HepG2 (cell line): ENCODE results near the gene DENND5B. TPM values are rescaled to one million over a fixed set of nuclear protein-coding genes. Genes with fewer than 3 reads are reported as not detected.

Experiments
- ATAC-seq: fragments of 200-7000 bp; cut with Tn5 transposase; 3 replicates; pipeline ENCODE4 v1.9.1; 2020; ENCODE audit warnings: mild to moderate bottlenecking, moderate library complexity
- BruUV-seq: library from RNA; stranded (reverse); fragments of 400-500 nt; replicated peaks from 2 replicates; lab custom pipeline; 2021; lab: Mats Ljungman, UMichigan
- CTCF ChIA-PET: fragments of 300-600 bp; formaldehyde crosslinking; extraction: SDS; loops from one replicate; lab custom pipeline; 2021; ENCODE audit warnings: low total read pairs, inconsistent platforms, low intra/inter-chr PET ratio; lab: Yijun Ruan, JAX
- POLR2A ChIA-PET: fragments of 350-600 bp; sonication (Branson Sonifier 250); formaldehyde crosslinking; loops from one replicate; lab custom pipeline; 2020; ENCODE audit warnings: antibody characterized with exemption, inconsistent platforms; lab: Yijun Ruan, JAX
- DNase-seq: peaks from one replicate; pipeline ENCODE4 v3.0.0-alpha.2; 2015; ENCODE audit warnings: low spot score
- FAIRE-seq: peaks from 3 replicates; lab custom pipeline; 2011; peaks lifted over from hg19 to GRCh38; lab: Jason Lieb, UNC
- H2AFZ ChIP-seq: one replicate; pipeline ENCODE4 v1.6.1; 2011; ENCODE audit warnings: low read length, inconsistent platforms
- H3K27ac ChIP-seq: fragments of 300-600 bp; 3 replicates; pipeline ENCODE4 v1.8.0; 2011; ENCODE audit warnings: mixed run types, mild to moderate bottlenecking, mixed read lengths, low read length, inconsistent platforms; ENCODE audit not compliant: insufficient read depth; ENCODE audit errors: extremely low read length
- H3K27me3 ChIP-seq, 2 experiments: fragments of 200-600 bp in 1 of 2; 2 replicates in 1 of 2; 3 replicates in 1 of 2; pipeline versions ENCODE4 v1.6.0 to v1.8.0; 2011; ENCODE audit warnings: low read length in 2 of 2, mild to moderate bottlenecking in 2 of 2, moderate library complexity in 2 of 2, inconsistent platforms in 1 of 2; ENCODE audit not compliant: insufficient read depth in 2 of 2, control insufficient read depth in 1 of 2
- H3K36me3 ChIP-seq, 2 experiments: fragments of 200-600 bp in 1 of 2; replicated peaks in 1 of 2; 2 replicates in 1 of 2; 3 replicates in 1 of 2; pipeline versions ENCODE4 v1.5.1 to v1.8.0; 2011; ENCODE audit warnings: low read length in 2 of 2, inconsistent platforms in 1 of 2; ENCODE audit not compliant: insufficient read depth in 2 of 2, control insufficient read depth in 1 of 2
- H3K4me1 ChIP-seq: 2 replicates; pipeline ENCODE4 v1.5.1; 2012; ENCODE audit warnings: low read length, inconsistent platforms; ENCODE audit not compliant: insufficient read depth
- H3K4me2 ChIP-seq: 2 replicates; pipeline ENCODE4 v1.6.0; 2011; ENCODE audit warnings: low read depth, low read length, inconsistent platforms
- H3K4me3 ChIP-seq, 3 experiments: fragments of 200-600 bp in 1 of 3; sonication (generic), shearing (Covaris generic) in 1 of 3; replicated peaks in 1 of 3; 2 replicates each; pipeline ENCODE4 v1.5.1; 2011 to 2016; ENCODE audit warnings: low read length in 3 of 3, inconsistent platforms in 2 of 3, low read depth in 2 of 3, mild to moderate bottlenecking in 2 of 3, control low read depth in 1 of 3, mixed read lengths in 1 of 3; ENCODE audit not compliant: insufficient read depth in 1 of 3
- H3K79me2 ChIP-seq: one replicate; pipeline ENCODE4 v1.6.1; 2011; ENCODE audit warnings: low read length, inconsistent platforms; ENCODE audit not compliant: insufficient read depth
- H3K9ac ChIP-seq: 2 replicates; pipeline ENCODE4 v1.6.0; 2011; ENCODE audit warnings: mild to moderate bottlenecking, low read depth, low read length, inconsistent platforms; ENCODE audit not compliant: insufficient read depth
- H3K9me3 ChIP-seq: 2 replicates; pipeline ENCODE4 v1.5.1; 2012; ENCODE audit warnings: mild to moderate bottlenecking, low read length
- H4K20me1 ChIP-seq: 2 replicates; pipeline ENCODE4 v1.6.0; 2011; ENCODE audit warnings: inconsistent platforms, mild to moderate bottlenecking, low read length, moderate library complexity; ENCODE audit not compliant: insufficient read depth
- BCL6 ChIP-seq: IDR thresholded peaks from 2 replicates; pipeline ENCODE4 v1.6.1; 2016; ENCODE audit warnings: missing genetic modification reagents, missing compliant biosample characterization
- RARG ChIP-seq: sonication (generic); formaldehyde crosslinking; IDR thresholded peaks from 2 replicates; pipeline ENCODE4 v1.4.0; 2020; ENCODE audit warnings: low read depth, mild to moderate bottlenecking, missing genetic modification reagents
- SAP130 ChIP-seq: IDR thresholded peaks from 2 replicates; pipeline ENCODE4 v1.6.1; 2016; ENCODE audit warnings: low read depth
- ZNF121 ChIP-seq: sonication (generic); formaldehyde crosslinking; IDR thresholded peaks from 2 replicates; pipeline ENCODE4 v1.5.0; 2020; ENCODE audit warnings: mild to moderate bottlenecking, missing genetic modification reagents
- ZNF331 ChIP-seq: sonication (generic); formaldehyde crosslinking; IDR thresholded peaks from 2 replicates; pipeline ENCODE4 v1.4.0; 2020; ENCODE audit warnings: missing genetic modification reagents
- WGBS: methylation state at CpG from one replicate; pipeline ENCODE4 v1.1.6; 2017; ENCODE audit warnings: low lambda C conversion rate; 5-methylcytosine and 5-hydroxymethylcytosine counted together
- in situ Hi-C: cut with HindIII; loops from 2 replicates; pipeline ENCODE4 v1.10.0; 2017; ENCODE audit warnings: low pct_unique_long_range_greater_than_20kb; ENCODE audit not compliant: extremely low pct_ligation_motif_present
- intact Hi-C: fragments of 100-400 bp; cut with micrococcal nuclease; formaldehyde crosslinking; loops from one replicate; pipeline ENCODE4 v1.10.0; 2022; ENCODE audit not compliant: unreplicated experiment
- polyA plus RNA-seq, 8 experiments: library from polyadenylated mRNA; depleted of rRNA in 3 of 8; stranded (reverse) in 7 of 8; unstranded in 1 of 8; fragments of >200 nt; fragmentation: Illumina TruSeq in 4 of 8; extraction: Trizol in 4 of 8; gene quantifications; 2 replicates each; pipeline versions ENCODE4 v1.2.1 to v1.2.3, GENCODE V29; 2011 to 2016; ENCODE audit warnings: low read depth in 4 of 8, missing spikeins in 1 of 8, mixed read lengths in 1 of 8; ENCODE audit not compliant: insufficient read depth in 1 of 8
- total RNA-seq, 5 experiments: library from RNA; depleted of rRNA; stranded (reverse); fragments of >200 nt; fragmentation: Illumina TruSeq; extraction: Trizol; gene quantifications; 2 replicates each; pipeline ENCODE4 v1.2.3, GENCODE V29; 2016; ENCODE audit warnings: low read depth in 1 of 5
- TF ChIP-seq, protein P1 (sequence below): sonication (generic); formaldehyde crosslinking; IDR thresholded peaks from 2 replicates; pipeline ENCODE4 v1.8.0; 2022; ENCODE audit warnings: mild to moderate bottlenecking, missing genetic modification reagents; ENCODE audit not compliant: insufficient replicate concordance
- TF ChIP-seq, protein P2 (sequence below): sonication (generic); formaldehyde crosslinking; conservative IDR thresholded peaks from 2 replicates; pipeline ENCODE4 v1.4.0; 2020; ENCODE audit warnings: missing genetic modification reagents

Gene DENND5B
- total and polyA plus RNA-seq, 2 of the 13 experiments (the other 11 are each of a cell fraction or from before 2014, with no cell fraction given), result 14.7 to 18.7 TPM

DNA sequence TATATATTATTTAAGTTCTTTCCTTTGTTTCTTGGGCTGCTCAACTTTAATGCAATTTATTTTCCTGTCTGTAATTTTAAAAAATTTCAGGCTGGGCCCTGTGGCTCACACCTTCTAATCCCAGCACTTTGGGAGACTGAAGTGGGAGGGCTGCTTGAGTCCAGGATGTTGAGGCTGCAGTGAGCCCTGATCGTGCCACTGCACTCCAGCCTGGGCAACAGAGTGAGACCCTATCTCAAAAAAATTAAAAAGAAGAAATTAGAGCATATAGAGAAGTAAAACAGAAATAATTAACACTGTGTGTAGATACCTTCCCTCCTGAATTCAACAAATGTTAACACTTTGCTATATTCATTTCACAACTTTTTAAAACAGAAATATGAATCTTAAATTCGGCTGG lies 74.2 kb downstream of the DENND5B start:
- WGBS, result 94% methylated on average over 2 of the region's 2 CpGs
- TF ChIP-seq SAP130, result no peak
- TF ChIP-seq, protein P1, sequence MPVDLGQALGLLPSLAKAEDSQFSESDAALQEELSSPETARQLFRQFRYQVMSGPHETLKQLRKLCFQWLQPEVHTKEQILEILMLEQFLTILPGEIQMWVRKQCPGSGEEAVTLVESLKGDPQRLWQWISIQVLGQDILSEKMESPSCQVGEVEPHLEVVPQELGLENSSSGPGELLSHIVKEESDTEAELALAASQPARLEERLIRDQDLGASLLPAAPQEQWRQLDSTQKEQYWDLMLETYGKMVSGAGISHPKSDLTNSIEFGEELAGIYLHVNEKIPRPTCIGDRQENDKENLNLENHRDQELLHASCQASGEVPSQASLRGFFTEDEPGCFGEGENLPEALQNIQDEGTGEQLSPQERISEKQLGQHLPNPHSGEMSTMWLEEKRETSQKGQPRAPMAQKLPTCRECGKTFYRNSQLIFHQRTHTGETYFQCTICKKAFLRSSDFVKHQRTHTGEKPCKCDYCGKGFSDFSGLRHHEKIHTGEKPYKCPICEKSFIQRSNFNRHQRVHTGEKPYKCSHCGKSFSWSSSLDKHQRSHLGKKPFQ, result no peak
- POLR2A ChIA-PET, result no interaction called here
- Histone ChIP-seq H2AFZ (no peak overlapping the region), H3K4me3 (no peak overlapping the region), H3K27ac (no peak overlapping the region), H3K9ac (no peak overlapping the region), H4K20me1 (peaks cover 3% of the 10 kb centered on the region; the same call in 1 of the 2 replicates), H3K4me2 (no peak overlapping the region), H3K79me2 (peaks cover 40% of the 10 kb centered on the region), H3K27me3 (no peaks in the 10 kb centered on the region), H3K36me3 (no peaks in the 10 kb centered on the region), H3K4me1 (peaks cover 26% of the 10 kb centered on the region), H3K9me3 (no peaks in the 10 kb centered on the region)
- in situ Hi-C loops (loop anchor here (25.0 kb wide), 1 partner anchor 104 kb away; no protein-coding TSS in a partner anchor), intact Hi-C loops (loop anchor here (5.0 kb wide), 1 partner anchor 56 kb away; no protein-coding TSS in a partner anchor)
- BruUV-seq, result no TSS peak
- FAIRE-seq (no peak), ATAC-seq (no peak), DNase-seq (no peak)
- CTCF ChIA-PET, result no interaction called here

GRCh38 chr12:31514912-31515311 lies 76.0 kb downstream of the DENND5B start:
- H3K4me3 ChIP-seq, result no peak overlapping the region
- WGBS, result 94% methylated on average over 4 of the region's 4 CpGs
- H3K4me1 ChIP-seq, result peaks cover 26% of the 10 kb centered on the region
- FAIRE-seq (no peak), ATAC-seq (no peak), DNase-seq (no peak)
- no peak overlapping the region for H2AFZ ChIP-seq
- H3K36me3 ChIP-seq, result no peaks in the 10 kb centered on the region
- H3K4me2 ChIP-seq, result no peak overlapping the region
- H4K20me1 ChIP-seq, result no peaks in the 10 kb centered on the region; the same call in 1 of the 2 replicates
- BruUV-seq, result no TSS peak
- no peak overlapping the region for H3K27ac ChIP-seq
- no peaks in the 10 kb centered on the region for H3K9me3 ChIP-seq
- TF ChIP-seq ZNF121 (CRISPR knock-in tag) (peak; percentile 68; the same call in 1 of the 2 replicates), ZNF331 (CRISPR knock-in tag) (no peak), BCL6 (no peak), RARG (CRISPR knock-in tag) (no peak)
- TF ChIP-seq, protein P2, sequence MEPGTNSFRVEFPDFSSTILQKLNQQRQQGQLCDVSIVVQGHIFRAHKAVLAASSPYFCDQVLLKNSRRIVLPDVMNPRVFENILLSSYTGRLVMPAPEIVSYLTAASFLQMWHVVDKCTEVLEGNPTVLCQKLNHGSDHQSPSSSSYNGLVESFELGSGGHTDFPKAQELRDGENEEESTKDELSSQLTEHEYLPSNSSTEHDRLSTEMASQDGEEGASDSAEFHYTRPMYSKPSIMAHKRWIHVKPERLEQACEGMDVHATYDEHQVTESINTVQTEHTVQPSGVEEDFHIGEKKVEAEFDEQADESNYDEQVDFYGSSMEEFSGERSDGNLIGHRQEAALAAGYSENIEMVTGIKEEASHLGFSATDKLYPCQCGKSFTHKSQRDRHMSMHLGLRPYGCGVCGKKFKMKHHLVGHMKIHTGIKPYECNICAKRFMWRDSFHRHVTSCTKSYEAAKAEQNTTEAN (CRISPR knock-in tag), result no peak
- ChIA-PET CTCF (no interaction called here), POLR2A (no interaction called here)
- H3K27me3 ChIP-seq, result no peaks in the 10 kb centered on the region
- intact Hi-C loops (loop anchor here (5.0 kb wide), 1 partner anchor 57 kb away; no protein-coding TSS in a partner anchor), in situ Hi-C loops (loop anchor here (25.0 kb wide), 1 partner anchor 103 kb away; no protein-coding TSS in a partner anchor)
- H3K79me2 ChIP-seq, result peaks cover 27% of the 10 kb centered on the region
- H3K9ac ChIP-seq, result no peak overlapping the region
